ENCODE measurements around the gene GRB7. TPM values are rescaled to one million over a fixed set of nuclear protein-coding genes. Genes with fewer than 3 reads are reported as not detected.

GRB7 gene
- total and polyA plus RNA-seq, 2 donors (not counting 3 experiments of a cell fraction or from before 2014, with no cell fraction given), result 0.04 TPM; not detected in 1

GRCh38 chr17:39702901-39703893, 34.5 kb upstream of the GRB7 start:
- dilution Hi-C loops (cut with MboI; ENCODE audit: extremely low pct_ligation_motif_present, low sequenced_read_pairs) (no loop called here), intact Hi-C loops (cut with micrococcal nuclease) (no loop called here)
- Histone ChIP-seq H3K9me1 (replicated peaks; ENCODE audit: control insufficient read depth, extremely low read depth, insufficient read depth, low read length) (no peaks in the 10 kb centered on the region), H3K27me3 (ENCODE audit: control insufficient read depth in 2 of 2, insufficient read depth in 2 of 2, low read length in 2 of 2) (peaks cover 0 to 2% of the 10 kb centered on the region in 2 experiments), H3K79me2 (ENCODE audit: control insufficient read depth, insufficient read depth, low read length) (no peaks in the 10 kb centered on the region), H3K9ac (replicated peaks; ENCODE audit: extremely low read depth, insufficient read depth, low read length) (no peak overlapping the region), H2AFZ (ENCODE audit: low read depth, low read length) (no peak overlapping the region), H3K36me3 (ENCODE audit: control insufficient read depth in 2 of 2, extremely low read depth in 1 of 2, insufficient read depth in 2 of 2, low read length in 2 of 2) (no peaks in the 10 kb centered on the region), H3K9me3 (replicated peaks; ENCODE audit: control insufficient read depth, insufficient read depth, low read length) (no peaks in the 10 kb centered on the region), H3K27ac (ENCODE audit: insufficient read depth, low read depth, low read length) (no peak overlapping the region), H4K20me1 (replicated peaks; ENCODE audit: control insufficient read depth, extremely low read depth, insufficient read depth, low read length) (no peaks in the 10 kb centered on the region), H3K4me2 (ENCODE audit: insufficient read depth, low read length) (no peak overlapping the region), H3K4me3 (replicated peaks in 1 of 3; ENCODE audit: insufficient read depth in 1 of 3, low read depth in 1 of 3, low read length in 3 of 3) (no peak overlapping the region), H3K4me1 (ENCODE audit: control insufficient read depth, extremely low read depth, insufficient read depth, low read length) (no peaks in the 10 kb centered on the region)
- POLR2A ChIA-PET, result no interaction called here
- BruUV-seq (replicated peaks), result no TSS peak
- DNase-seq (ENCODE audit: low read depth, low spot score), result no peak
- no peak for FAIRE-seq
- TF ChIP-seq POLR2AphosphoS5 (IDR thresholded peaks at IDR 0.05; ENCODE audit: insufficient read depth, low read depth, low read length) (no peak), EZH2 (IDR thresholded peaks at IDR 0.05; ENCODE audit: borderline replicate concordance, low read depth, low read length, severe bottlenecking) (no peak), FOS (IDR thresholded peaks at IDR 0.05; ENCODE audit: borderline replicate concordance, insufficient read depth, low read length) (no peak), POLR2A (IDR thresholded peaks at IDR 0.05; ENCODE audit: low read depth, low read length) (no peak), MAX (IDR thresholded peaks at IDR 0.05; ENCODE audit: insufficient read depth, insufficient read length) (no peak), MYC (IDR thresholded peaks at IDR 0.05; ENCODE audit: low read depth, low read length) (no peak), CTCF (IDR thresholded peaks at IDR 0.05; ENCODE audit: extremely low read depth in 1 of 2, insufficient read depth in 1 of 2, low read depth in 1 of 2, low read length in 2 of 2) (no peak), GATA2 (IDR thresholded peaks at IDR 0.05; ENCODE audit: insufficient read depth, insufficient read length, low read depth, low read length) (no peak), JUN (IDR thresholded peaks at IDR 0.05; ENCODE audit: borderline replicate concordance, insufficient read depth, insufficient read length, low read depth) (no peak)
- CTCF ChIA-PET, result no interaction called here

Measured in endothelial cell of umbilical vein (primary cell).